Measurements from ENCODE around the gene TSPAN8. TPM values are rescaled to one million over a fixed set of nuclear protein-coding genes. Genes with fewer than 3 reads are reported as not detected.

The TSPAN8 gene
- total and polyA plus RNA-seq, 2 experiments from 2014 or later = not detected

- Histone ChIP-seq H3K79me2 (replicated peaks; ENCODE audit: insufficient read depth) (no peaks in the 10 kb centered on the region), H2AFZ (no peak overlapping the region), H3F3A (replicated peaks; ENCODE audit: low read depth) (no peaks in the 10 kb centered on the region), H3K27me3 (ENCODE audit: insufficient read depth) (no peaks in the 10 kb centered on the region), H4K20me1 (replicated peaks; ENCODE audit: insufficient read depth) (no peaks in the 10 kb centered on the region), H3K36me3 (ENCODE audit: insufficient read depth) (no peaks in the 10 kb centered on the region), H3K27ac (ENCODE audit: low read depth) (no peak overlapping the region), H3K4me2 (no peak overlapping the region), H3K9me2 (ENCODE audit: insufficient read depth) (no peaks in the 10 kb centered on the region), H3K4me1 (ENCODE audit: insufficient read depth) (peaks cover 8% of the 10 kb centered on the region; the same call in 1 of the 2 replicates), H3K4me3 (no peak overlapping the region)
- no peak for ATAC-seq
- Mint-ChIP-seq H3K36me3 (ENCODE audit: low read depth) (no peaks in the 10 kb centered on the region), H3K4me3 (no peak overlapping the region), H3K4me1 (peaks cover 4% of the 10 kb centered on the region; the same call in 1 of the 3 replicates), H3K27ac (no peak overlapping the region), H3K27me3 (ENCODE audit: insufficient read depth, low read depth, poor library complexity) (no peaks in the 10 kb centered on the region), H3K9me3 (no peaks in the 10 kb centered on the region)
- TF ChIP-seq ETS1 (IDR thresholded peaks at IDR 0.05) (no peak), EZH2phosphoT487 (IDR thresholded peaks at IDR 0.05; ENCODE audit: unreplicated experiment) (no peak), EZH2 (IDR thresholded peaks at IDR 0.05; ENCODE audit: low read depth, unreplicated experiment) (no peak), CTCF (conservative IDR thresholded peaks at IDR 0.05; ENCODE audit: low read depth in 2 of 2) (no peak), STAT1 (IDR thresholded peaks at IDR 0.05; ENCODE audit: unreplicated experiment) (no peak), CREB1 (CRISPR knock-in tag; IDR thresholded peaks at IDR 0.05; ENCODE audit: low read depth) (no peak), ZNF331 (CRISPR knock-in tag; IDR thresholded peaks at IDR 0.05; ENCODE audit: low read depth) (no peak), JUNB (IDR thresholded peaks at IDR 0.05; ENCODE audit: unreplicated experiment) (no peak), ZNF114 (CRISPR knock-in tag; IDR thresholded peaks at IDR 0.05) (no peak), NANOG (IDR thresholded peaks at IDR 0.05; ENCODE audit: borderline replicate concordance) (no peak), POLR2AphosphoS5 (IDR thresholded peaks at IDR 0.05; ENCODE audit: low read depth) (no peak), REST (IDR thresholded peaks at IDR 0.05; ENCODE audit: unreplicated experiment) (no peak)
- TF ChIP-seq, protein P1, sequence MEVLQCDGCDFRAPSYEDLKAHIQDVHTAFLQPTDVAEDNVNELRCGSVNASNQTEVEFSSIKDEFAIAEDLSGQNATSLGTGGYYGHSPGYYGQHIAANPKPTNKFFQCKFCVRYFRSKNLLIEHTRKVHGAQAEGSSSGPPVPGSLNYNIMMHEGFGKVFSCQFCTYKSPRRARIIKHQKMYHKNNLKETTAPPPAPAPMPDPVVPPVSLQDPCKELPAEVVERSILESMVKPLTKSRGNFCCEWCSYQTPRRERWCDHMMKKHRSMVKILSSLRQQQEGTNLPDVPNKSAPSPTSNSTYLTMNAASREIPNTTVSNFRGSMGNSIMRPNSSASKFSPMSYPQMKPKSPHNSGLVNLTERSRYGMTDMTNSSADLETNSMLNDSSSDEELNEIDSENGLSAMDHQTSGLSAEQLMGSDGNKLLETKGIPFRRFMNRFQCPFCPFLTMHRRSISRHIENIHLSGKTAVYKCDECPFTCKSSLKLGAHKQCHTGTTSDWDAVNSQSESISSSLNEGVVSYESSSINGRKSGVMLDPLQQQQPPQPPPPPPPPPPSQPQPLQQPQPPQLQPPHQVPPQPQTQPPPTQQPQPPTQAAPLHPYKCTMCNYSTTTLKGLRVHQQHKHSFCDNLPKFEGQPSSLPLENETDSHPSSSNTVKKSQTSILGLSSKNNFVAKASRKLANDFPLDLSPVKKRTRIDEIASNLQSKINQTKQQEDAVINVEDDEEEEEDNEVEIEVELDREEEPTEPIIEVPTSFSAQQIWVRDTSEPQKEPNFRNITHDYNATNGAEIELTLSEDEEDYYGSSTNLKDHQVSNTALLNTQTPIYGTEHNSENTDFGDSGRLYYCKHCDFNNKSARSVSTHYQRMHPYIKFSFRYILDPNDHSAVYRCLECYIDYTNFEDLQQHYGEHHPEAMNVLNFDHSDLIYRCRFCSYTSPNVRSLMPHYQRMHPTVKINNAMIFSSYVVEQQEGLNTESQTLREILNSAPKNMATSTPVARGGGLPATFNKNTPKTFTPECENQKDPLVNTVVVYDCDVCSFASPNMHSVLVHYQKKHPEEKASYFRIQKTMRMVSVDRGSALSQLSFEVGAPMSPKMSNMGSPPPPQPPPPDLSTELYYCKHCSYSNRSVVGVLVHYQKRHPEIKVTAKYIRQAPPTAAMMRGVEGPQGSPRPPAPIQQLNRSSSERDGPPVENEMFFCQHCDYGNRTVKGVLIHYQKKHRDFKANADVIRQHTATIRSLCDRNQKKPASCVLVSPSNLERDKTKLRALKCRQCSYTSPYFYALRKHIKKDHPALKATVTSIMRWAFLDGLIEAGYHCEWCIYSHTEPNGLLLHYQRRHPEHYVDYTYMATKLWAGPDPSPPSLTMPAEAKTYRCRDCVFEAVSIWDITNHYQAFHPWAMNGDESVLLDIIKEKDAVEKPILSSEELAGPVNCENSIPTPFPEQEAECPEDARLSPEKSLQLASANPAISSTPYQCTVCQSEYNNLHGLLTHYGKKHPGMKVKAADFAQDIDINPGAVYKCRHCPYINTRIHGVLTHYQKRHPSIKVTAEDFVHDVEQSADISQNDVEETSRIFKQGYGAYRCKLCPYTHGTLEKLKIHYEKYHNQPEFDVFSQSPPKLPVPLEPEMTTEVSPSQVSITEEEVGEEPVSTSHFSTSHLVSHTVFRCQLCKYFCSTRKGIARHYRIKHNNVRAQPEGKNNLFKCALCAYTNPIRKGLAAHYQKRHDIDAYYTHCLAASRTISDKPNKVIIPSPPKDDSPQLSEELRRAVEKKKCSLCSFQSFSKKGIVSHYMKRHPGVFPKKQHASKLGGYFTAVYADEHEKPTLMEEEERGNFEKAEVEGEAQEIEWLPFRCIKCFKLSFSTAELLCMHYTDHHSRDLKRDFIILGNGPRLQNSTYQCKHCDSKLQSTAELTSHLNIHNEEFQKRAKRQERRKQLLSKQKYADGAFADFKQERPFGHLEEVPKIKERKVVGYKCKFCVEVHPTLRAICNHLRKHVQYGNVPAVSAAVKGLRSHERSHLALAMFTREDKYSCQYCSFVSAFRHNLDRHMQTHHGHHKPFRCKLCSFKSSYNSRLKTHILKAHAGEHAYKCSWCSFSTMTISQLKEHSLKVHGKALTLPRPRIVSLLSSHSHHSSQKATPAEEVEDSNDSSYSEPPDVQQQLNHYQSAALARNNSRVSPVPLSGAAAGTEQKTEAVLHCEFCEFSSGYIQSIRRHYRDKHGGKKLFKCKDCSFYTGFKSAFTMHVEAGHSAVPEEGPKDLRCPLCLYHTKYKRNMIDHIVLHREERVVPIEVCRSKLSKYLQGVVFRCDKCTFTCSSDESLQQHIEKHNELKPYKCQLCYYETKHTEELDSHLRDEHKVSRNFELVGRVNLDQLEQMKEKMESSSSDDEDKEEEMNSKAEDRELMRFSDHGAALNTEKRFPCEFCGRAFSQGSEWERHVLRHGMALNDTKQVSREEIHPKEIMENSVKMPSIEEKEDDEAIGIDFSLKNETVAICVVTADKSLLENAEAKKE (CRISPR knock-in tag; IDR thresholded peaks at IDR 0.05) = no peak
- no peak for DNase-seq (ENCODE audit: low spot score)
Observed at GRCh38 chr12:71159264-71159663, 1.5 kb upstream of the TSPAN8 start.

Measured in GM23338 (cell line).